ENCODE results near the gene TRHDE. TPM values are rescaled to one million over a fixed set of nuclear protein-coding genes. Genes with fewer than 3 reads are reported as not detected.
"Not testable (repeated sequence)": the region's sequence is repeated elsewhere in the genome, so short reads cannot be mapped to it uniquely, and the experiment has no call there.

Gene TRHDE
- total and polyA plus RNA-seq, 3 donors from 2014 or later = 2.8 to 8.5 (median 3.9) TPM

DNA sequence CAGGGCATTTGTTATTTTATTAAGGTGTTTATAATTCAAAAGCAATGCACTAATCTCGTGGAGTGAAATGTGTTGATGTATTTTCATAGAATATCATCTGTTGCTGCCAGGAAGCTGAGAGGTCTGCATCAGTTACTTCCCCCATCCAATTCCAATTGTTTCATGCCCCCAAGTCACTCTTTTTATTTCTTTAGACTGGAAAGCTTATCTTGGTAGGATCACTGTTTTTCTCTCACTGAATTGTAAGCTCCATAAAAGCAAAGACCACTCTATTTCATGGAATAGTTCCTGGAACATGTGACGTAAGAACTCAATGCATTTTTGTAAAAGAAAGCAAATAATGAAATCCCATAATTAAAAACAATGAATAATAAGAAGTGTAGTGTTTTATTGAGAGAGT is 420.2 kb downstream of the TRHDE start:
- Histone ChIP-seq H3K9me3 (no peaks in the 10 kb centered on the region), H3K4me3 (no peak overlapping the region), H3K4me1 (no peaks in the 10 kb centered on the region), H3K27ac (no peak overlapping the region), H3K27me3 (no peaks in the 10 kb centered on the region), H3K36me3 (ENCODE audit: low read depth, missing control alignments) (no peaks in the 10 kb centered on the region)
- 69 to 75% methylated on average over 2 of the region's 2 CpGs for whole genome bisulfite sequencing, 2 donors
- TF ChIP-seq, protein P1, sequence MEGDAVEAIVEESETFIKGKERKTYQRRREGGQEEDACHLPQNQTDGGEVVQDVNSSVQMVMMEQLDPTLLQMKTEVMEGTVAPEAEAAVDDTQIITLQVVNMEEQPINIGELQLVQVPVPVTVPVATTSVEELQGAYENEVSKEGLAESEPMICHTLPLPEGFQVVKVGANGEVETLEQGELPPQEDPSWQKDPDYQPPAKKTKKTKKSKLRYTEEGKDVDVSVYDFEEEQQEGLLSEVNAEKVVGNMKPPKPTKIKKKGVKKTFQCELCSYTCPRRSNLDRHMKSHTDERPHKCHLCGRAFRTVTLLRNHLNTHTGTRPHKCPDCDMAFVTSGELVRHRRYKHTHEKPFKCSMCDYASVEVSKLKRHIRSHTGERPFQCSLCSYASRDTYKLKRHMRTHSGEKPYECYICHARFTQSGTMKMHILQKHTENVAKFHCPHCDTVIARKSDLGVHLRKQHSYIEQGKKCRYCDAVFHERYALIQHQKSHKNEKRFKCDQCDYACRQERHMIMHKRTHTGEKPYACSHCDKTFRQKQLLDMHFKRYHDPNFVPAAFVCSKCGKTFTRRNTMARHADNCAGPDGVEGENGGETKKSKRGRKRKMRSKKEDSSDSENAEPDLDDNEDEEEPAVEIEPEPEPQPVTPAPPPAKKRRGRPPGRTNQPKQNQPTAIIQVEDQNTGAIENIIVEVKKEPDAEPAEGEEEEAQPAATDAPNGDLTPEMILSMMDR (IDR thresholded peaks at IDR 0.05) = no peak
- TF ChIP-seq POLR2A (IDR thresholded peaks at IDR 0.05) = no peak
- DNase-seq = no peak
- intact Hi-C loops (cut with DNase I; ENCODE audit: low total_unique reads) = no loop called here

GRCh38 chr12:72694193-72694592 is 422.0 kb downstream of the TRHDE start:
- intact Hi-C loops (cut with DNase I; ENCODE audit: low total_unique reads) = no loop called here
- H3K36me3 ChIP-seq (ENCODE audit: low read depth, missing control alignments) = no peaks in the 10 kb centered on the region
- no peaks in the 10 kb centered on the region for H3K27me3 ChIP-seq
- no peak overlapping the region for H3K27ac ChIP-seq
- no peak for TF ChIP-seq POLR2A (IDR thresholded peaks at IDR 0.05)
- TF ChIP-seq, protein P1 (IDR thresholded peaks at IDR 0.05) = no peak
- no peak for DNase-seq
- H3K4me3 ChIP-seq = no peak overlapping the region
- no peaks in the 10 kb centered on the region for H3K9me3 ChIP-seq
- no peaks in the 10 kb centered on the region for H3K4me1 ChIP-seq

DNA sequence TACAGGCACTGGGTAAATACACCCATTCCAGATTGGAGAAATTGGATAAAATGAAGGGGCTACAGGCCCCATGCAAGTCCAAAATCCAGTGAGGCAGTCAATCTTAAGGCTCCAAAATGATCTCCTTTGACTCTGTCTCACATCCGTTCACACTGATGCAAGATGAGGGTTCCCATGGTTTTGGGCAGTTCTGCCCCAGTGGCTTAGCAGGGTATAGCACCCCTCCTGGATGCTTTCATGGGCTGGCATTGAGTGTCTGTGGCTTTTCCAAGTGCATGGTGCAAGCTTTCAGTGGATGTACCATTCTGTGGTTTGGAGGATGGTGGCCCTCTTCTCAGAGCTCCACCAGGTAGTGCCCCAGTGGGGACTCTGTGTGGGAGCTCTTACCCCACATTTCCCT is 427.2 kb downstream of the TRHDE start:
- H3K4me1 ChIP-seq = no peaks in the 10 kb centered on the region
- H3K36me3 ChIP-seq (ENCODE audit: low read depth, missing control alignments) = no peaks in the 10 kb centered on the region
- H3K27me3 ChIP-seq = no peaks in the 10 kb centered on the region
- no peak overlapping the region for H3K4me3 ChIP-seq
- H3K27ac ChIP-seq = no peak overlapping the region
- 86 to 94% methylated on average over 1 of the region's 1 CpG for WGBS, 2 donors
- no peak for DNase-seq
- intact Hi-C loops (cut with DNase I; ENCODE audit: low total_unique reads) = no loop called here
- no peaks in the 10 kb centered on the region for H3K9me3 ChIP-seq
- TF ChIP-seq POLR2A (IDR thresholded peaks at IDR 0.05) = no peak
- TF ChIP-seq, protein P1 (IDR thresholded peaks at IDR 0.05) = peak in 1 of 3 experiments; percentile 12

DNA sequence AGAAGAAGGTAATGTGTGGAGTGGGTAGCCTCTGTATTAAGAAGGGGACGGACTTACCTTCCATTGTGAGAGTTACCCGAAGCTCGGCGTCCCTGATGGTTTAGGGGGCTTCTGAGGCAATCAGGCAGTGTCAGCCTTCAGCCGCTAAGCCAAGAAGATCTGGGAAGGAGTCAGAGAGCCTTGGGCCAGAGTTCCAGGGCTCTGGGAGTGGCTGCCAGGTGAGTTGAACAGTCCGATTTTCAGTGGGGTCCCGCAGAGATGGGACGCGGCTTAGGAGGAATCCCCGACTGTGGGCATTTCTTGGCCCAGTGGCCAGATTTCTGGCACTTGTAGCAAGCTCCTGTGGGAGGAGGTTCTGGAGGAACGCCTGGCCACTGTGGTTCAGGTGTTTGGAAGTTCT is 439.9 kb downstream of the TRHDE start:
- H3K9me3 ChIP-seq; intact Hi-C loops (cut with DNase I; ENCODE audit: low total_unique reads); H3K36me3 ChIP-seq (ENCODE audit: low read depth, missing control alignments); DNase-seq; H3K27me3 ChIP-seq; H3K4me3 ChIP-seq; H3K4me1 ChIP-seq; H3K27ac ChIP-seq: not testable (repeated sequence)
- 82 to 86% methylated on average over 5 to 11 of the region's 11 CpGs for WGBS, 2 donors

GRCh38 chr12:72716221-72716620 is 444.1 kb downstream of the TRHDE start:
- no peak for DNase-seq
- Histone ChIP-seq H3K9me3 (no peaks in the 10 kb centered on the region), H3K27me3 (no peaks in the 10 kb centered on the region), H3K4me1 (no peaks in the 10 kb centered on the region), H3K27ac (no peak overlapping the region), H3K4me3 (no peak overlapping the region), H3K36me3 (ENCODE audit: low read depth, missing control alignments) (no peaks in the 10 kb centered on the region)
- intact Hi-C loops (cut with DNase I; ENCODE audit: low total_unique reads) = no loop called here
- TF ChIP-seq, protein P1 (IDR thresholded peaks at IDR 0.05) = no peak
- TF ChIP-seq POLR2A (IDR thresholded peaks at IDR 0.05) = no peak
- WGBS, 2 donors = 69 to 89% methylated on average over 2 of the region's 2 CpGs

All from testis (tissue), 3 donors.